GM23248 (cell line): ENCODE data around the gene PPM1L.

Experiments used
- EZH2 ChIP-seq: fragments of 200-600 bp; sonication (generic); IDR thresholded peaks from 2 replicates; pipeline ENCODE4 v1.6.1; 2018; ENCODE audit warnings: antibody characterized with exemption, mild to moderate bottlenecking; ENCODE audit not compliant: insufficient read depth, poor library complexity, severe bottlenecking
- EZH2phosphoT487 ChIP-seq: fragments of 200-600 bp; sonication (generic); IDR thresholded peaks from 2 replicates; pipeline ENCODE4 v1.6.1; 2018; ENCODE audit warnings: antibody characterized with exemption, moderate library complexity, mild to moderate bottlenecking, low read depth; ENCODE audit not compliant: insufficient read depth

GRCh38 chr3:160999274-160999673 is 243.2 kb downstream of the PPM1L start:
- TF ChIP-seq EZH2phosphoT487 (no peak), EZH2 (no peak)
